Neural crest cell (in vitro differentiated cells): Measurements from ENCODE around the gene TNIK. TPM values are rescaled to one million over a fixed set of nuclear protein-coding genes. Genes with fewer than 3 reads are reported as not detected.

ENCODE experiments used
- DNase-seq: peaks from one replicate; pipeline ENCODE4 v3.0.0; 2021; ENCODE audit warnings: low read depth, mixed read lengths, low spot score
- H3K27ac Mint-ChIP-seq: one replicate; pipeline ENCODE4 v1.8.0; 2021; ENCODE audit warnings: mild to moderate bottlenecking, mixed read lengths; ENCODE audit not compliant: unreplicated experiment
- H3K27me3 Mint-ChIP-seq: 2 replicates; pipeline ENCODE4 v1.8.0; 2021; ENCODE audit warnings: low read depth, mild to moderate bottlenecking, mixed read lengths
- H3K36me3 Mint-ChIP-seq: 2 replicates; pipeline ENCODE4 v1.8.0; 2021; ENCODE audit warnings: low read depth, mild to moderate bottlenecking, mixed read lengths
- H3K4me1 Mint-ChIP-seq: 2 replicates; pipeline ENCODE4 v1.8.0; 2021; ENCODE audit warnings: mixed read lengths
- H3K4me3 Mint-ChIP-seq: one replicate; pipeline ENCODE4 v1.8.0; 2021; ENCODE audit warnings: mild to moderate bottlenecking, mixed read lengths
- H3K9me3 Mint-ChIP-seq: 2 replicates; pipeline ENCODE4 v1.8.0; 2021; ENCODE audit warnings: mixed read lengths
- total RNA-seq: library from RNA; stranded (reverse); gene quantifications from 2 replicates; pipeline ENCODE4 v1.2.1, GENCODE V29; 2021
- TF ChIP-seq, protein P1 (sequence below): fragments of 200-600 bp; sonication (generic); conservative IDR thresholded peaks from 2 replicates; pipeline ENCODE4 v1.5.0; 2021; ENCODE audit warnings: antibody characterized with exemption, mild to moderate bottlenecking

Gene TNIK
- total RNA-seq, 1 donor from 2014 or later = 32.3 TPM

DNA sequence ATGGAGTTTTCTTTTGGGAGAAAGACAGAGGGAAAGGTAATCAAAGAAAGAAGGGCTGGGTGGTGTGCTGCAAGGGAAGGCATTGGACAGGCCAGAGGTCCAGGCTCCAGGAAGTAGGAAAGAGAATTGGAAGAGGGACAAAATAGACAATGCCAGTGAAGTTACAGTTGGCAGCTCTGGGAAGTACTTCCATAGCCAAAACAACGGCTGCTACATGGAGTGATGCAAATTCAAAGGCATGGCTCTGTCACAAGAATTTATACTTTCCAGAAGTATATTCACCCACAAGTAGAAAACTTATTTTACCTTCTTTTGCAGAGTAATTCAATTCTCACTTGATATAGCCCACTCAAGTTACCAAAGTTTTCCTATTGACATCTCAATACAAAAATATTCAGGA lies 191.5 kb downstream of the TNIK start:
- Mint-ChIP-seq H3K36me3 (no peaks in the 10 kb centered on the region), H3K4me1 (peaks cover 4% of the 10 kb centered on the region), H3K4me3 (no peak overlapping the region), H3K27ac (no peak overlapping the region), H3K27me3 (no peaks in the 10 kb centered on the region), H3K9me3 (no peaks in the 10 kb centered on the region)
- TF ChIP-seq, protein P1, sequence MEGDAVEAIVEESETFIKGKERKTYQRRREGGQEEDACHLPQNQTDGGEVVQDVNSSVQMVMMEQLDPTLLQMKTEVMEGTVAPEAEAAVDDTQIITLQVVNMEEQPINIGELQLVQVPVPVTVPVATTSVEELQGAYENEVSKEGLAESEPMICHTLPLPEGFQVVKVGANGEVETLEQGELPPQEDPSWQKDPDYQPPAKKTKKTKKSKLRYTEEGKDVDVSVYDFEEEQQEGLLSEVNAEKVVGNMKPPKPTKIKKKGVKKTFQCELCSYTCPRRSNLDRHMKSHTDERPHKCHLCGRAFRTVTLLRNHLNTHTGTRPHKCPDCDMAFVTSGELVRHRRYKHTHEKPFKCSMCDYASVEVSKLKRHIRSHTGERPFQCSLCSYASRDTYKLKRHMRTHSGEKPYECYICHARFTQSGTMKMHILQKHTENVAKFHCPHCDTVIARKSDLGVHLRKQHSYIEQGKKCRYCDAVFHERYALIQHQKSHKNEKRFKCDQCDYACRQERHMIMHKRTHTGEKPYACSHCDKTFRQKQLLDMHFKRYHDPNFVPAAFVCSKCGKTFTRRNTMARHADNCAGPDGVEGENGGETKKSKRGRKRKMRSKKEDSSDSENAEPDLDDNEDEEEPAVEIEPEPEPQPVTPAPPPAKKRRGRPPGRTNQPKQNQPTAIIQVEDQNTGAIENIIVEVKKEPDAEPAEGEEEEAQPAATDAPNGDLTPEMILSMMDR = no peak
- DNase-seq = no peak

DNA sequence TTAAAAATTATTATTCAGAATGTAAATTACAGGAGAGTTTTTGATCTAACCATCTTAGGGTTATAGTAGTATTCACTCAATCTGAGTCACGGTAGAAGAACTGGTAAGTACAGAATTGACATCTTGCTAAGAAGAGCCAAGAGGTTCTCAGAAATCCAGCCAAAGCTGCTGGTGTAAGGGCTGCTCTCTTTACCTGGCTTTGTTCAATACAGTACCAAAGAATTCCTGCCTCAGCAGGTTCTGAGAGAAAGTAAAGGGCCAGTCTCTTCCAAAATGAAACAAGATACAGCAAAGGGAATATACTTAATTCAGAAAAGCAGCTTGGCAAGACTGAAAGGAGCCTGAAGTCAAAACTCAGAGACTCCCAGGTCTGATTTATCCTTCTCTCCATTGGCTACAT lies 193.1 kb downstream of the TNIK start:
- Mint-ChIP-seq H3K4me3 (no peak overlapping the region), H3K4me1 (peaks cover 4% of the 10 kb centered on the region), H3K27ac (no peak overlapping the region), H3K9me3 (no peaks in the 10 kb centered on the region), H3K36me3 (no peaks in the 10 kb centered on the region), H3K27me3 (no peaks in the 10 kb centered on the region)
- no peak for DNase-seq
- TF ChIP-seq, protein P1 = no peak

DNA sequence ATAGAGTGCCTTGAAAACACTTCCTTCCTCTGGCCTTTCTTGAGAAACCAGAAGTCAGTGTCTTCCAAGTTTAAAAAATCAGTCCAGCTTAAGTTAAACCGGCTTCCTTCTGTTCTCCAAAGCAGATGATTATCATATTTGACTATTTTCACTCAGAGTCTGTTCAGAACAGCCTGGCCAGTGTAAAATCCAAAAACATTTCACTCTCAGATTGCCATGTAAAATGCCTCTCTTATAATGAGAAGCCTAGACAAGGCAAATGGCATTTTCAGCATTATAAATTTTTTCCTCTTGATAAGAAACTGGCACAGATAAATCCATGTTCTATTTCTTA lies 193.5 kb downstream of the TNIK start:
- no peaks in the 10 kb centered on the region for H3K36me3 Mint-ChIP-seq
- H3K27me3 Mint-ChIP-seq = no peaks in the 10 kb centered on the region
- no peak for DNase-seq
- H3K9me3 Mint-ChIP-seq = no peaks in the 10 kb centered on the region
- no peak overlapping the region for H3K27ac Mint-ChIP-seq
- no peak overlapping the region for H3K4me3 Mint-ChIP-seq
- peaks cover 4% of the 10 kb centered on the region for H3K4me1 Mint-ChIP-seq
- TF ChIP-seq, protein P1 = no peak

DNA sequence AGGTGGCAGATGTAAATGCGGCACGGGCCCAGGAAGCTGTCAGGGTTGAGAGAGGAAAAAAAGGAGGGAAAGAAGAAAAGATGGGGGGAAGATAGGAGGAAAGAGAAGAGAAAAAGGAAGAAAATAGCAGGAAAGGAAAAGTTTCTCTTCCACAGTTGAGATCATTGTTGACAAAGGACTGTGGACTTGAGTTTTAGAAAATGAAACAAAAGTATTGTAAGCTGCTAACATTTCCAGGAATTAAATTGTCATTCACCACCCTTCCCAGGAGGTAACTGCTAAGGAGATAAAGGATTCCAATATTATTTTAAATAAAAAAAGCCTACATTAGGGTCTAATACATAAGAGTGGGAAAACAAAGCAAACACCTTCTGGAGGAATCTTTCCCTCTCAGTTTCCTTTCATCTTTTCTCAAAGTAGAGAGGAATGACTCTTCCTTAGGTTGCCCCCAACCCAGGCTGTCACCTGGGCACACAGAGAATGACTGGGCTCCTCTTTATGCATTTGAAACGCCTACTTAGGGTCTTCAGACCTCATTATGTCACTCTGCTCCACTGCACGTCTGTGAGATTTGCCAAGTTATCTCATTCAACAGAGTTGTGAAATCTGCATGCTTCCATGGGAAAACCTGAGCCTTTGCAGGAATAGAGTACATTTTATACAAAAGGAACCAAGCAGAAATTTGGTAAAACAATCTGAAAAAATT lies 194.0 kb downstream of the TNIK start:
- no peaks in the 10 kb centered on the region for H3K27me3 Mint-ChIP-seq
- peaks cover 1% of the 10 kb centered on the region for H3K9me3 Mint-ChIP-seq
- TF ChIP-seq, protein P1 = no peak
- peak overlapping the region; percentile 69 for H3K27ac Mint-ChIP-seq
- no peak for DNase-seq
- no peaks in the 10 kb centered on the region for H3K36me3 Mint-ChIP-seq
- peaks cover 10% of the 10 kb centered on the region for H3K4me1 Mint-ChIP-seq
- no peak overlapping the region for H3K4me3 Mint-ChIP-seq

DNA sequence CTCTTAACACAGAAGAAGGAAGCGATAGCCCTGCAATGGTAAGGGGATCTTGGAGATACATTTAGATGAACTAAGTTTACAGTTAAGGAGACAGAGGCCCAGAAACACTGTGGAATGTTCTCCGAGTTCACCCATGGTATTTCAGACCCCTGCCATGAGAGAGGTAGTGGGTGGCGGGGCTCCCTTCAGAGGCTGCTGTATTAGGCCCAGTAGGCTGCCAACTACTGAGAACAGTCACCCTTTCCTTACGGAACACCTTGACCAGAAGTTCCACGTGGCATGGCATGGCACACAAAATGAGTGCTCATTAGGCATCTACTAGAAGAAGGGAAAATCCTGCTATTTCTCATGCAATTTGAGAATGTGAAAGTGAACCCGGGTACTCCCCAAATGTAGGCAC lies 195.4 kb downstream of the TNIK start:
- Mint-ChIP-seq H3K9me3 (peaks cover 4% of the 10 kb centered on the region), H3K4me1 (peaks cover 13% of the 10 kb centered on the region), H3K4me3 (no peak overlapping the region), H3K27me3 (no peaks in the 10 kb centered on the region), H3K27ac (no peak overlapping the region), H3K36me3 (no peaks in the 10 kb centered on the region)
- no peak for DNase-seq
- TF ChIP-seq, protein P1 = no peak
